GM18870 (cell line): ENCODE data around the gene SDC3.

ENCODE experiments used
- ATAC-seq: cut with Tn5 transposase; IDR thresholded peaks from one replicate; pipeline ENCODE4 v1.9.1; 2021; ENCODE audit warnings: moderate library complexity; ENCODE audit not compliant: unreplicated experiment

The SDC3 gene

DNA sequence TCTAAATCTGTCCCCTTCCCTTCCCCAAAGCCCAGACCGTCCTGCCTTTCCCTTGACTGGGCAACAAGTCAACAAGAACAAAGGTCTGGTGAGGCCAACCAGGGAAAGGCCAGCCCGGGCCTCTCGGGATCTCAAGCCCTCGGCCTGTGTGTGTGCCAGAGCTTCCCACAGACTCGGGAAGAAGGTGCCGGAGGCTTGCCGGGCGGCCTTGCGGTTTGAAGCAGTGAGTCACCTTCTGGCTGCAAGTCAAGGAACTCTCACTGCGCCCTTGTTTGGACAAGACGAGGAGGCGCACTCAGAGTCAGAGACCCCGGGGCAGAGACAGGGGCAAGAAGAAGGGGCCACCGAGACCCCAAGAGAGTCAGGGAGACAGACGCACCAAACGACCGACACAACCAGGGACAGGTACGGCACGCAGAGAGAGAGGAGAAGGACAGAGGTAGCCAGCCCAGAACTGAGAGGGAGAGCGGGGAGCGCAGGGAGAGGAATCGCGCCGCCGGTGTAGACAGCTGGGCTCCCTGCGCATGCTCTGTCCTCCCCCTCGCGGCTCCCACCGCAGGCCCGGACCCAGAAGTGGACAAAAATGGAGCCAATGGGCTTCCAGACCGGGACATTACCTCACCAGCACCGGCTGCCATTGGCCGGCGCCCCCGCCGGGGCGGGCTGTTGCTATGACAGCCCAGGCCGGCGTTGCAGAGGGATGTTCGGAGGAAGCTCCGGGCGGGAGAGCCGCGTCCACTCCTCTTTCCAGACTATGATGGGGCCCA is 84.4 kb downstream of the SDC3 start:
- ATAC-seq = peak; percentile 65

DNA sequence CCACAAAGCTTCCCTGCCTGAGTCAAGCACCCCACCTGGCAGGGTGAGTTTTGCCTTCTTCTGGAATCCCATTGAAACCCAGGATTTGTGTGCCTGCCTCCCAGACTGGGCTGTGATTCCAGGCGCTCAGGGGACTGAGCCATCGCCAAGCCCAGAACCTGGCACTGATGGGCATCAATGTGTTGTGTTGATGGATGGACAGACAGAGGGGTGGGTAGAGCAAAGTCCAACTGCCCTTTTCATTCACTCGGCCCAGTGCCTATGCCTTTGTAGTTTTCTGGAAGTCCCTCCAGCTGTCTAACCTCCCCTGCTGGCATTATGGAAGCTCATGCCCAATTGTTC is 85.0 kb downstream of the SDC3 start:
- no peak for ATAC-seq

DNA sequence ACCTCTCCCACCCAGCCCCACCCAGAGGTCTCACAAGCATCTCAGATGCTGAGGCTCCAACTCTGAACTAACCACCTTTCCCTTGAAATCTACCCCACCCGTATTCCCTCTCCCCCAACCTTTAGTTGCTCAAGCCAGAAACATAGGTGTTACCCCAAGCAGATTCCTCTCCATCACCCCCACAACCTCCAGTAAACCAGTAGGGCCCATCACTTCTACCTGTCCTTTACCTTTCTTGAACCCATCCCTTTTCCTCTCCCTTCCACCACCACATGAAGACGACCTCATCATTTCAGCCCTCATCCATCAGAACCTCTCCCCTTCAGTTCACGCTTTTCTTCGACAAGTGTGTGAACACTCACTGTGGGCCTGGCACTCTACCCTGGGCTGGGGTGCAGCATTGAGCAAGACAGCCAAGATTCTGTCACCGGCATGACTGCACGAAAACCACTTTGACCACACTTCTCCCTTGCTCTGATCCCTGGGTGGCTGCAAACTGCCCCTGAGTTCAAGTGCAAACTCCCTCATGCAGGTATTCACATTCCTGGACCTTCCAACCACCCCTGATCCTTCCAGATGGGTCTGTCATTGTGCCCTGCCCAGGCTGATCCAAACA is 85.5 kb downstream of the SDC3 start:
- no peak for ATAC-seq

DNA sequence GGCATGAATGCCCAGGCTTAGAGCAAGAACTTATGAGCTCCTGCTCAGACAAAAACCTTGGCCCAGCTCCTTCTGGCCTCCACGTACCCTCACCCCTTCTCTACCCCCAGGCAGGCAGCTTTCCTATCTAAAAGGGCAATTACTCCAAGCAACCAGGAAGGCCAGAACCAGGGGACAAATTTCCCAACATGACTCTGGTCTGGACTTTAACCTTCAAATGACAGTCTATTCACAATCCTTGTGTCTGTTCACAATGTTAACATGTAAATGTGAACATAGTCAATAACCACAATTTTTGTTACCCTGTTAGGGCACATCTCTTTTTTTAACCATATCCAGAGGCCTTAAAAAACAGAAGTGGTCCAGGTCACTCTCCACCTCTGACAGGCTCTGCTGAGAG is 86.6 kb downstream of the SDC3 start:
- ATAC-seq = no peak

DNA sequence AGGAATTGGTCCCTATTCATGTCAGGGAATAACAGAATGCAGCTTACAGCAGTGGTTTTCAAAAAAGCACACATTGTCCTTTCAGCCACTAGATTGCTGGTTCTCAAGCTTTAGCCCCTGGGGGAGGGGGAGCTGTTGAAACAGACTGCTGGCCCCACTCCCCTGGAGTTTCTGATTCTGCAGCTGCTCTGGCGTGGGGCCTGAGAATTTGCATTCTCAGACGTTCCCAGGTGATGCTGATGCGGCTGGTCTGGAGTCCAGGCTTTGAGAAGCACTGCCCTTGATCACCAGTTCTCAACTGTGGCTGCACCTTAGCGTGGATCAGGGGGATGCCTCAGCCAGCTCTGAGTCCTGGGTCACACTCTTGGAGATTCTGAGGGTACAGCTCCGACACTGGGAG is 88.3 kb downstream of the SDC3 start:
- ATAC-seq = no peak
